Measurements from ENCODE around the gene COLGALT1.

GRCh38 chr19:17543986-17544385 is 11.5 kb upstream of the COLGALT1 start:
- TF ChIP-seq CTCF (IDR thresholded peaks at IDR 0.05; ENCODE audit: low read depth, low read length, poor library complexity, severe bottlenecking) (no peak), EZH2phosphoT487 (IDR thresholded peaks at IDR 0.05; ENCODE audit: borderline replicate concordance, low read length) (no peak)
